Natural killer cell (primary cell): ENCODE results near the gene FAM53B. TPM values are rescaled to one million over a fixed set of nuclear protein-coding genes. Genes with fewer than 3 reads are reported as not detected.

ENCODE experiments used
- ATAC-seq, 3 donors: fragments of 150-1000 bp in 2 of 3; fragments of 200-7000 bp in 1 of 3; cut with Tn5 transposase; 1 replicate in 1 of 3; 2 replicates in 2 of 3; pipeline ENCODE4 v1.10.0; 2021; ENCODE audit warnings: mild to moderate bottlenecking in 2 of 3, moderate library complexity in 2 of 3
- DNase-seq, 2 donors: peaks; one replicate each; pipeline versions ENCODE4 v3.0.0 to v3.0.0-alpha.2; 2013 to 2021; ENCODE audit warnings: mixed read lengths in 1 of 2
- H3K27ac ChIP-seq: one replicate; pipeline ENCODE4 v1.5.1; 2013; ENCODE audit warnings: mild to moderate bottlenecking, low read length
- H3K27me3 ChIP-seq: one replicate; pipeline ENCODE4 v1.6.1; 2013; ENCODE audit warnings: low read length; ENCODE audit not compliant: control insufficient read depth, insufficient read depth
- H3K36me3 ChIP-seq: one replicate; pipeline ENCODE4 v1.6.1; 2013; ENCODE audit warnings: low read length; ENCODE audit not compliant: control insufficient read depth, insufficient read depth
- H3K4me1 ChIP-seq: one replicate; pipeline ENCODE4 v1.6.1; 2013; ENCODE audit warnings: low read length; ENCODE audit not compliant: control insufficient read depth, insufficient read depth
- H3K4me3 ChIP-seq: one replicate; pipeline ENCODE4 v1.5.1; 2013; ENCODE audit warnings: low read length
- H3K9me3 ChIP-seq: one replicate; pipeline ENCODE4 v1.6.1; 2013; ENCODE audit warnings: low read length; ENCODE audit not compliant: control insufficient read depth, insufficient read depth
- H3K27ac Mint-ChIP-seq, 2 donors: one replicate each; pipeline ENCODE4 v1.8.0; 2022; ENCODE audit warnings: mild to moderate bottlenecking in 2 of 2, mixed read lengths in 2 of 2, moderate library complexity in 1 of 2
- H3K27me3 Mint-ChIP-seq, 2 donors: one replicate each; pipeline ENCODE4 v1.8.0; 2022; ENCODE audit warnings: low read depth in 2 of 2, mixed read lengths in 2 of 2
- H3K36me3 Mint-ChIP-seq: one replicate; pipeline ENCODE4 v1.8.0; 2022; ENCODE audit warnings: mixed read lengths
- H3K4me1 Mint-ChIP-seq, 2 donors: one replicate each; pipeline ENCODE4 v1.8.0; 2022; ENCODE audit warnings: mixed read lengths in 2 of 2
- H3K4me3 Mint-ChIP-seq: one replicate; pipeline ENCODE4 v1.8.0; 2022; ENCODE audit warnings: mild to moderate bottlenecking, moderate library complexity, mixed read lengths
- H3K9me3 Mint-ChIP-seq, 2 donors: one replicate each; pipeline ENCODE4 v1.8.0; 2022; ENCODE audit warnings: mixed read lengths in 2 of 2
- CTCF ChIP-seq: fragments of 200-600 bp; IDR thresholded peaks from one replicate; pipeline ENCODE4 v1.8.0; 2022; ENCODE audit warnings: antibody characterized with exemption
- WGBS: methylation state at CpG from one replicate; pipeline ENCODE4 v1.1.7; 2013; ENCODE audit warnings: missing lambda C conversion rate; ENCODE audit not compliant: insufficient coverage; 5-methylcytosine and 5-hydroxymethylcytosine counted together
- intact Hi-C: fragments of 100-400 bp; cut with micrococcal nuclease; formaldehyde crosslinking; loops from one replicate; pipeline ENCODE4 v1.14.2; 2022
- total RNA-seq, 4 donors: library from RNA; stranded (reverse); fragments of 120-200 nt in 1 of 4; gene quantifications; one replicate each; pipeline versions ENCODE4 v1.2.3 to v1.2.4, GENCODE V29; 2013 to 2022

FAM53B gene
- total RNA-seq, 3 donors from 2014 or later (not counting 1 experiment from before 2014, with no cell fraction given) = 77.4 to 172 (median 121) TPM

- TF ChIP-seq CTCF = no peak
- 69% methylated on average over 6 of the region's 6 CpGs for WGBS
- no peak for DNase-seq
- Mint-ChIP-seq H3K27me3 (no peaks in the 10 kb centered on the region), H3K36me3 (no peaks in the 10 kb centered on the region), H3K4me3 (peak overlapping the region; percentile 31), H3K4me1 (peaks cover 99 to 100% of the 10 kb centered on the region in 2 donors), H3K9me3 (no peaks in the 10 kb centered on the region), H3K27ac (peak overlapping the region; percentile 89 to 95)
- no peak for ATAC-seq
- no peaks in the 10 kb centered on the region for H3K9me3 ChIP-seq
- peaks cover 51% of the 10 kb centered on the region for H3K36me3 ChIP-seq
- H3K4me1 ChIP-seq = peaks cover 100% of the 10 kb centered on the region
- H3K27ac ChIP-seq = peak overlapping the region; percentile 88
- intact Hi-C loops = no loop called here
- no peak overlapping the region for H3K4me3 ChIP-seq
- no peaks in the 10 kb centered on the region for H3K27me3 ChIP-seq
These were observed 42.7 kb downstream of the FAM53B start for GRCh38 chr10:124701435-124701834.

GRCh38 chr10:124701038-124701365 lies 43.2 kb downstream of the FAM53B start:
- H3K4me3 ChIP-seq = no peak overlapping the region

GRCh38 chr10:124700293-124701037 lies 43.7 kb downstream of the FAM53B start:
- Mint-ChIP-seq H3K4me3 (peak overlapping the region; percentile 67), H3K9me3 (no peaks in the 10 kb centered on the region), H3K27ac (peak overlapping the region; percentile 89 to 95), H3K4me1 (peaks cover 99 to 100% of the 10 kb centered on the region in 2 donors), H3K27me3 (no peaks in the 10 kb centered on the region), H3K36me3 (no peaks in the 10 kb centered on the region)
- WGBS = 64% methylated on average over 26 of the region's 26 CpGs
- Histone ChIP-seq H3K27me3 (no peaks in the 10 kb centered on the region), H3K36me3 (peaks cover 48% of the 10 kb centered on the region), H3K27ac (peak overlapping the region; percentile 88), H3K4me3 (no peak overlapping the region), H3K4me1 (peaks cover 98% of the 10 kb centered on the region), H3K9me3 (no peaks in the 10 kb centered on the region)
- no peak for TF ChIP-seq CTCF
- no peak for DNase-seq
- intact Hi-C loops = no loop called here
- ATAC-seq = peak in 1 of 3 donors; percentile 19

More at GRCh38 chr10:124701038-124701365, 43.2 kb downstream of the FAM53B start:
- DNase-seq = no peak
- Mint-ChIP-seq H3K9me3 (no peaks in the 10 kb centered on the region), H3K4me3 (peak overlapping the region; percentile 31), H3K4me1 (peaks cover 99 to 100% of the 10 kb centered on the region in 2 donors), H3K27me3 (no peaks in the 10 kb centered on the region), H3K36me3 (no peaks in the 10 kb centered on the region), H3K27ac (peak overlapping the region; percentile 89 to 95)
- 87% methylated on average over 1 of the region's 1 CpG for WGBS
- intact Hi-C loops = no loop called here
- H3K36me3 ChIP-seq = peaks cover 48% of the 10 kb centered on the region
- TF ChIP-seq CTCF = no peak
- no peaks in the 10 kb centered on the region for H3K27me3 ChIP-seq
- peaks cover 100% of the 10 kb centered on the region for H3K4me1 ChIP-seq
- H3K27ac ChIP-seq = peak overlapping the region; percentile 88
- no peaks in the 10 kb centered on the region for H3K9me3 ChIP-seq
- ATAC-seq = no peak
